Left kidney (tissue), 2 donors: ENCODE data around the gene KRT32. TPM values are rescaled to one million over a fixed set of nuclear protein-coding genes. Genes with fewer than 3 reads are reported as not detected.

Experiments
- DNase-seq: peaks from one replicate; pipeline ENCODE4 v3.0.0-alpha.2; 2013
- polyA plus RNA-seq: library from polyadenylated mRNA; unstranded; fragments of 120-200 nt; gene quantifications from one replicate; pipeline ENCODE4 v1.2.1, GENCODE V29; 2013; ENCODE audit not compliant: insufficient read length

The KRT32 gene
- polyA plus RNA-seq, 1 donor, result not detected

DNA sequence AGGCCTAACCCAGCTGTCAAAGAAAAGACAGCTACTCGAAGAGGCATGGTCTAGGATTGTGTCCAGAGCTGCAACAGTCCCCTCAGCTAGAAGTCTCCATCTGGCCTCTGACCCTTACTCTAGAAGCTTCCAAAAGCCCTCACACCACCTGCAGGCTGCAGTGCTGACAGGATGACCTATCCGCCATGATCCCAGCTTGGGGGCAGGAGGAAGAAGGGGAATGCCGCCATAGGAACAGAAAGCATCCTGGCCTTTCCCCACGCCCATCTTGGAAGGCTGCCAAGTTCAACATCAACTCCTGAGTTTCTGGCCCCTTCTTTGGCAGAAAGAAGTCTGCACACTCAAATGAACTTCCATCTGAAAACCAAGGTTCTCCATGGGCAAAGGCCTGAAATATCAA is 25.6 kb upstream of the KRT32 start:
- peak; percentile 58 for DNase-seq

DNA sequence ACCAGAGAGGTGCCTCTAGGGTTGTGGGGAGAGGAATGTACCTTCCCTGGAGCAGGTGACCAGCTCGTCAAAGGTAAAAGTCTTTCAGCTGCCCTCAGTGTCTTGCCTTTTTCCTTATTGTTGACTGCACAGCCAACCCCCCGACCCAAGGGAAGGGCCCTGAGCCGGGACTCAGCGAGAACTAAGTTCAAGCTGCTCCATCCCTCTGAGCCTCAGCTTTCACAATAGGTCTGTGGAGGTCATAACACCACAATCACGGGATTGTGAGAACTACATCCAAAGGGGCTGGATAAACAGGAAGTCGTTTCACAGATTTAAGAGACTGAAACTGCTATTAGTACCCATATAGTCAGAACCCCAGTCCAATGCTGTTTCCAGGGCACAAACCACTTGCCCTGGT is 25.2 kb upstream of the KRT32 start:
- no peak for DNase-seq

DNA sequence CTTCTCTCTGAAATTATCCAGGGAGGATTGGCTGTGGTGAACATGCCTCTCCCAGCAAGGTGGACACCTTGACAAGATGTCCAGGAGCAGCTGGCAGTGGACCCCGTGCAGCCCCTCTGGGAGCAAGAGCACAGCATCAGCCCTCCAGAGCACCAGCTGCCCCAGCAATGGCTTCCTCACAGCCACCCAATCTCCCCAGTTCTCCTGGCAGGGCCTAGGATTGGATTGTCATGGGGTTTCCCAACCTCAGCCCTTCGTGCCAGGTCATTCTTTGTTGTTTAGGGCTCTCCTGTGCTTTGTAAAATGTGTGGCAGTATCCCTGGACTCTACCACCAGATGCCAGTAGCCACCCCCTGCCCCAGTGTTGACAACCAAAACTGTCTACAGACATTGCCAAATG is 24.3 kb upstream of the KRT32 start:
- DNase-seq, result no peak

DNA sequence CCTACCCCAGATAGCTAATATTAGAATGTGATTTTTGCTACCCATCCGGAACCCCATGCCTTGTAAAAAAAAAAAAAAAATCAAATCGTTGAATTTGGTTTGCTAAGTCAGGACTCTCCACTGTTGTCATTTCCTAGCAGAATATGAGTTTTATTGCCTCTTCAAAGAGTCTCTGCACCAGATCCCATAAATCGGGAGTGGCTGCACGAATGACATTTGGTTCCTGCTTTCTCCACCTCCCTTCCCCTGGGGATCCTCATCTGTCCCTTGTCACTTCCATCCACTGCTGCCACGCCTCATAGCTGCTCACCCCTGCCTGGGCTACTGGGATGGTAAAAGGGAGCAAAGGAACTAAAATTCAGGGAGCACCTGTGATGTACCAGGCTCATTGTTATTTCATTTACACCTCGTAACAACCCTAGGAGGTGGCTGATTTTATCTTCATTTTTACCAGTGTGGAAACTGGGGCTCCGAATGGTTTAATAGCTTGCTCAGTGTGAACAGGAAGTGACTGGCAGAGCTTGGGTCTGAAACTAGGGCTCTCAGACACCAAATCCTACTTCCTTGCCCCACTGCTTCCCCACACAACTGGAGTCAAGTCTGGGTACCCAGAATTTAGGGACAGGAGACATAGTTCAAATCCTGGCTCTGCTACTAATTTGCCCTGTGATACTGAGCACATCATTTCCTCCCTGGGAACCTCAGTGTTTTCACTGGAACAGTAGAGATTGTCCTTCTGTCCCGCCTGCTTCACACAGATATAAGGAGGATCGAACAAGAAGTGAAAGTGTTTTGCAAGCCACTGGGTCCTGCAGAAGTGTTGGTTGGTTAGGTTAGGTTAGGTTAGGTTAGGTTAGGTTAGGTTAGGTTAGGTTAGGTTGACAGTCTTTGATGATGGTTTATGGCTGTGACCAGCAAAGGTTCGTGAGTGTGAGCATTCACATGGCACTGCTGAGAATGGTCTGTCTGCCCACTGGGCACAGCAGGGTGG is 23.1 kb upstream of the KRT32 start:
- no peak for DNase-seq

DNA sequence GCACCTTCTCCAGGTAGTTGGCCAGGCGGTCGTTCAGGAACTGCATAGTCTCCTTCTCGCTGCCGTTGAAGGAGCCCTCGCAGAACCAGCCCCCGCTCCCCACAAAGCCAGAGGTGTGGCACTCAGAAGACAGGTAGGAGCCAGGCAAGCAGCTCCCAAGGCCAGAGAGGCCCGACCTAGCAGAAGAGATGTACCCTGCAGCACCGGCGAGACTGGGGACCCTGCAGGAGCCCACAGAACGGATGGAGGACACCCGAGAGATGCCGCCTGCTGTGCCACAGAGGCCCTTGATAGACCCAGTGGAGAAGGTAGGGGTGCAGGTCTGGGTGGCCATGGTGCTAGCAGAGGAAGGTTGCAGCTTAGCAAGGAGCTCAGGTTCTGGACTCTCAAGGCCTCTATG is 22.3 kb upstream of the KRT32 start, which contains the start of gene KRT36:
TSS of gene KRT36 (minus strand) at position 380 of the 400 bp plus-strand sequence. CDS start at position 334, 46 bp downstream.
- no peak for DNase-seq

DNA sequence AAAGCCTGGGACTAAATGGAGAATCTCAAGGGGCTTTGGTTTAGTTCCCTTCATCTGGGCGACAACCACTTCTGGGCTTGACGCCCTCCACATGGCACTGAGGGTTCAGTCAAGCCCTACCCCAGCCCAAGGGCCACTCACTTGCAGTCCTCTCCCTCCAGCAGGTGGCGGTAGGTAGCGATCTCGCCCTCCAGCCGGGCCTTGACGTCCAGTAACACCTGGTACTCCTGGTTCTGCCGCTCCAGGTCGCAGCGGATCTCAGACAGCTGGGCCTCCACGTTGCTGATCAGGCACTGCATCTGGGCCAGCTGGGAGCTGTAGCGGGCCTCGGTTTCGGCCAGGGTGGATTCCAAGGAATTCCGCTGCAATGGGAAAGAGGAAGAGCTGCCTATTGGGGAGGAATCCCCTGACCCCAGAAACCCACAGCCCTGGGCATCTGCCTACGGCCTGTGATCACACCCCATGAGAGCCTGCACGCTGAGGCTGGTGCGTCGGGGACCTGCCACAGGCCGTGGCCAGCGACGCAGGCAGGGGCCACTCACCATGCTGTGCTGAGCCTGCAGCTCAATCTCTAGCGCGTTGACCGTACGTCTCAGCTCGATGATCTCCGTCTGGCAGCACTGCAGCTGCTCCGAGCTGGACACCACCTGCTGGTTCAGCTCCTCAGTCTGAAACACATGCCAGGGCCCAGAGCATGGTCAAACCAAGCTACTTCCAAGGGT is 19.8 kb upstream of the KRT32 start:
- DNase-seq, result no peak

DNA sequence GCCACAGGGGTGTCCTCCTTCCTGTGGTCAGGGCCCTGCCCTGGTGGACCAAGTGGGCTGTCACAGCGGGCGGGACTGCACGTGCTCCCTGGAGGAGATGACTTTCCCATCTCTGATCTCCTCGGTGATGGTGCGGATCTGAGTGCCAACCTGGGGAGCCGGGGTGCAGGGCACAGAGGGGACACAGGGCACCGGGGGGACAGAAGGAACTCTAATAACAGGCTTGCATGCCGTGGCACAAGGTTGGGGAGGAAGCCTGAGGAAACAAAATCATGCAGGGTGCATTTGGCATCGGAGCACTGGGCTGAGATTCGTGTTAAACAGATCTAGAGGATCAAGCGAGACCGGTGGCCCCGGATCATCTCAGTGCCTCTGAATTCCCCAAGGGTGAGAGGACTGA is 19.1 kb upstream of the KRT32 start:
- DNase-seq, result no peak

DNA sequence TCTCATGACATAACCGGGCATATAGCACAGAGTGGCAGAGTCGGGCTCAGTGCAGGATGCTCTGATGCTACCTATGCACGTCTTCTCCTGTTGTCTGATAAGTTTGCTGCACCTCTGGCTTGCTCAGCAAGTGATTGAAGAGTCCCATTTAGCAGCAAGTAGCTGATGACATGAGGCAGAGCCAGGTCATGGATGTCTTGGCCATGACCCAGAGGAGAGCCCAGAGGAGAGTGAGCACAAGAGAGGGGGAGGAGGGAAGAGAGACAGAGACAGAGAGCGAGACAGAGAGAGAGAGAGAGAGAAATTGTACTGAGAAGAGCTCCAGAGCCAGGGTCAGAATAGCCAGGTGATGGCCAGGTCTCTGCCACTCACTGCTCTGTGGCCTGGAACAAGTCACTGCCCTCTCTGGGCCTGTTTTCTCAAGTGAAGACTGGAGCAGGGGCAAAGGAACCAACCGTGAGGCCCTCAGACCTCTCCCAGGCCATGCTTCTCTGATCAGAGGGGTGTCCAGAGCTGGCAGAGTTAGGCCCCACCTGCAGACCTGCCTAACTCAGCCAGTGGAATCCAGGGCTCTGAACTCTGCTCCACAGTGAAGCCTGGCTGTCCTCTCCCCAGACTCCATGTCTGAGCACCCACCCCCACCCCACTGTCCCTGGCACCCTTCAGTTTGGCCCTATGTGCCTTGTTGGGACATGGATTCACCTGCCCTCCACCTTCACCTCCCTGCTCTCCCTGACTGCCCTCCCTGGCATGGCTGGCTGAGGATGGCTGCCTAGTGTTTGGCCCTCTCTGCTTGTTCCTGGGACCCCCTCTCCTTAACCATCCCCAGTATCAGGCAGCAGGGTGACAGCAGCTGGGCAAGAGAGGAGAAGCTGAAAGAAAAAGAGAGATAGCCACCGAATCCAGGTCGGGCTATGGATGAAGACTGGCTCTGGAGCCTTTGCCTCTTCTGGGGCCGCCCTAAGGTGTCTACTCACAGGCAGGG is 18.0 kb upstream of the KRT32 start:
- DNase-seq, result no peak

DNA sequence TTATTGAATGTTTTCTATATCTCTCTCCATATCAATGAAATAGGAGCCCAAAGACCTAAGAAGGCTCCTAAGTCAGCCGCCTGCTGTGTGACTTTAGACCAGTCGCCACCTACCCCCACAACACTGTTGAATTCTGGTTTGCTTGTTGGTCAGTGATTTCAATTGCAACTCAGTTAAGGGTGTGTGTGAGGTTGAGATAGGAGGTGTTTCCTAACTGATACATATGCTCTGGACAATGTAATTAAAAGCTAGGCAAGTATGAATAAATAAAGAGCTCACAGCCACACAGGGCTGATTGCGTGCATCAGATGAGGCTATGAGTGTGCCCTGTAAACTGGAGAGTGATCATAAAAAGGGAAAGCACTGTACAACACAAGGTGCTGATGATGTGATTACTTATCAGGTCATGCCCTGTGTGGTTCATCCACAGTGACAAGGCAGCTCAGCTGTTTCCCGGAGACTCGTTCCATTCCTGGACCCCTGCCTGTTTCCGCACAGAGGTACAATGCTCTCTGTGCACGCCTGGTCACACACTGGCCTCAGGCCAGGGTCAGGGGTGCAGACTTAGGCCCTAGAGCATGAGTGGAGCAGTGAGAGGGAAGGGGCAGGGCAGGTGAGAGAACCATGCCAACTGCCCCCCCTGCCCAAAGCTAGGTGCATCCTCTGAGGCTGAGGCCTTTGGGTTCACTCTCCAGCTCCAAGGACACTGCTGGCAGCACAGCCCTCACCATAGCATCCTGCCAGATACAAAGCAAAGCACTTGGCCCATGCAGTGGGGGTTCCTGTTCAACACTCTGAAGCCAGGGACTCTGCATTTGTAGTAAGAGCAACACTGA is 17.0 kb upstream of the KRT32 start:
- no peak for DNase-seq

DNA sequence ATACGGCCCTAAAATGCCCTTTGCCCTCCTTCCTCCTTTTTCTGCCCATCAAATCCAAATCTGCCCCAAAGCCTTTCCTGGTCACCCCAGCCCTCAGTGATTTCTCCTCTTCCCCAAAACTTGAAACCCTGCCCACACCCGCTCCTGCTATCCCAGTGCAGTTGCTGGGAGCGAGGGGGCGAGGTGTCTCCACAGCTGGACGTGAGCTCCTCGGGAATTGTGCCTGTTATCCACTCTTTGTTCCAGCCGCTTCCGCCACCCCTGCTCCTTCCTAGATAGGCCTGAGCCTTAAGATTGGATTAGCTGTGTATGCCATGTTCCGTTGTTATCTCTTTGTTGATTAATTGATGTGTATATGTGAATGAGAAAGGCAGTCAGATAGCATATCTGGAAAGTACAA is 16.3 kb upstream of the KRT32 start:
- no peak for DNase-seq

DNA sequence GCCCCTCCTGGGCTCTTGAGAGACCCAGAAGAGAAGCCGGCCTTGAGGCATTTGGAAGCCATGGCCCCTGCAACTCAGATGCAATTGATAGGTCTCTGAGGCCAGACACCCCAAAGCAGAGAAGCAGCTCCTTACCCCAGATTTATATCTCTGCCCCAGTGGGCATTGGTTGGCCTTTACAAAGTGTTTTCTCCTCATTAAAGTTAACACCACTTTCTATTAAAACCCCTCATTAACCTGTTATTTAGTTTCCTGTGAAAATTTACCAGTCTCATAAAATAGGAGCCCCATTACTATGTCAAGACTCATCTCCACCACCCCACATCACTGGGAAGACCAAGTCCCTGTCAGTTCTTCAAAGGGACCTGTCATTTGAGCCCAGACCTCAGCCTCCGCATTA is 13.8 kb upstream of the KRT32 start, which contains the start of gene KRT35:
TSS of gene KRT35 (minus strand) at position 116 of the 400 bp plus-strand sequence. CDS start at position 62, 54 bp downstream.
- DNase-seq, result no peak

DNA sequence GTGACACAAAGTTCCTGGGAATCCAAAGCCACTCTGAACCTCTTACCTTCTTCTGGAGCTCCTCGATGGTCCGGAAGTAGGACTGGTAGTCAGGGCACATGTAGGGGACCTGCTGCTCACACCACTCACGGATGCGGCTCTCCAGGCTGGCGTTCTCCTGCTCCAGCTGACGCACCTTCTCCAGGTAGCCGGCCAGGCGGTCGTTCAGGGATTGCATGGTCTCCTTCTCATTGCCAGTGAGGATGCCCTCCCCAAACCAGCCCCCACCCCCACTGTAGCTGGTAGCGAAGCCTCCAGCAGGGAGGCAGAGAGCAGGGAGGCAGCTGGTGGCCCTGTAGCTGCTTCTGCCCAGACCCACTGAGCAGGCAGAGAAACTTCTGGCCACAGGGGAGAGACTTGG is 13.4 kb upstream of the KRT32 start:
- DNase-seq, result no peak

DNA sequence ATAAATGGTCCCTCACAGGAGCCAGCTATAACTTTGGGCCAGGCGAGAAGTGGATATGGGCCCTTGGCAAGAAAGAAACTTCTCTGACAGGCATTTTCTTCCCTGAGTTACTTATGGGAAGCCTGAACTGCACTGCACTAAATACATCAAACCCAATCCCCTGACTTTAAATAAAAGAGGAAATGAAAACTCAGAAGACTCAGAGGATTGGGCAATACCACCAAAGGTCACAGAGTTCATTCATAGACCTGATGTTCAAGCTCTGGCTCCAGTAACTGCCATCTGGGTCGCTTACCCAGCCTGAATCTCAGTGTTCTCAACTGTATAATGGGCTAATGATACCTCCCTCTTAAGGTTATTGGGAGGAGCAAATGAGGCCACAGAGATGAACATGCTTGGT is 12.9 kb upstream of the KRT32 start:
- DNase-seq, result no peak

DNA sequence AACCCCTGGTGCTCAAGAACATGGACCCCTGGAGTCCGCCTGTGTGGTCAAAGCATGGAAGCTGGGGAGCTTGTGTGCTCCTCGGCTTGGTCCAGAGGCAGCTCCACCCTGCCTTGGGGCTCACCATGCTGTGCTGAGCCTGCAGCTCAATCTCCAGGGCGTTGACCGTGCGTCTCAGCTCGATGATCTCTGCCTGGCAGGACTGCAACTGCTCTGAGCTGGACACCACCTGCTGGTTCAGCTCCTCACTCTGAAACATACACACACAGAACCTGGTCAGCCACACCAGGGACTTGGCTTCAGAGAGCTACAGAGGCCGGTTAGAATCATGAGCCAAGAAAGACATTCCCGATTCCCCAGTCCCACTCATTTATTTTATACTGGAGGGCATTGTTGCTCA is 11.1 kb upstream of the KRT32 start:
- DNase-seq, result no peak

DNA sequence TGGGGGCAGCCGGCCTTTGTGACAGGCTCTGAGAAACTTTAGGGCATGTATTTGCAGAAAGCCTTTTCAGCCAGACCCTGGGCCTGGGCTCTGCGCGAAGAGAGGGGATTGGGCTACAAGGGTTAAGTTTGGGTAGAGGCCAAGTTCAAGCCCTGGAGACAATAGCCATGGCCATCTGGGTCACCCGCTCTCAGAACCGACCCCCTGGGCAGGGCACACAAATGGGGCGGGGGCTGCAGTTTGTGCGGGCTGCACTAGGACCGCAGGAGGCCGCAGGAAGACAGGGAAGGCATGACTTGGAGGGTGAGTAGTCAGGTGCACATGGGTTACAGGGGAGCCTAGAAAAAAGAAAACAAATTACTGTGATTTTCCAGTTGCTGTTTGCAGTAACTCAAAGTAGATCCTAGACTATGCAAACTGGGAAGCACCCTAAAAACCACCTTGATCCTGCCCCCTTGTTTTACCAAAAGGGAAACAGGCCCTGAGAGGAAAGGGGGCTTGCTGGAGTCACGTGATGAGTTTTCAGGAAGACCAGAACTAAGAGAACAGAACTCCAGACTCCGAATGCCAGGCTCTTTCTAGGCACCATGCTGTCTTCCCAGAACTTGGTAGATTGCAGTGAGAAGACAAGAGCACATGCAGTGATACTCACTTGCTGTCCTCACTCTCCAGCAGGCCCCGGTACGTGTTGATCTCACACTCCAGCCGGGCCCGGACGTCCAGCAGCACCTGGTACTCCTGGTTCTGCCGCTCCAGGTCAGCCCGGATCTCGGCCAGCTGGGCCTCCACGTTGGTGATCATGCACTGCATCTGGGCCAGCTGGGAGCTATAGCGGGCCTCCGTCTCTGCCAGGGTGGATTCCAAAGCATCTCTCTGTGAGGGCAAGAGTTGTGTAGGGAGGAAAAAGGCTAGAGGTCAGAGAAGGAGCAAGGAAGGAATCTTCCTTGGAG is 10.0 kb upstream of the KRT32 start:
- no peak for DNase-seq

DNA sequence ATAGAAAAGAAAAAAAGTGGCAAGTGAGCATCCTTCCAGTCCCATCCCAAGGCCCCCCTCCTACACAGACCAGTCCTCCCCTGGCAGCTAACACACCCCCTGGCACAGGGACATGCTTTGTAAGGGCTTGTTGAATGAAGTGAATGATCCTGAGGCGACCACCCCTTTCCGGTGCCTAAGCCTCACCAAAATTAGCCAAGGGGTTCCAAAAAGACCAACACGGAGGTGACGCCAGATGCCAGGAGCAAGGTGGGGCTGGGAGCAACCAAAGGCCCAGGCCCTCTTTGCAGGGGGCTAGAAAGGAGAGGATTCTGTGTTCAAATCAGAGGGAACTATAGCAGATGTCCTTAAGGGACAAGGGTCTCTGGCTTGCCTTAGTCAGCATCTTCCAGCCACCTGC is 8.2 kb upstream of the KRT32 start:
- DNase-seq, result no peak

DNA sequence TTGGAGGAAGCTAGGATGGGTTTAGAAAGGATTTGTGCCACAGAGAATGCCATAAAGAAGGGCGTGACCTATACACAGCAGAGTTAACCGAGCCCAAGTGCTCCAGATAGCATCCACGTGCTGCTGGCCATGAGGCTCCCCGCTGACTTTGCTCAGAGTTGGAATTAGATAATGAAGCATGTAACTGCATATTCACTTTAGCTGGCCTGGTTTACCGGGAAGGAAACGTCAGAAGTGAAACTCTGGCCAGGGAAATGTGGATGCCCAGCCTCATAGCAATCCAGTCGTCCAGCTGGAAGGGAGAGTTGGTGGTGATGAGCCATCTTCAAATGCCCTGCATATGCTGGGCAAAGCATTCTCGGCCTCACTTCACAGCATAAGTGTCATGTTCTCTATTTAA is 7.7 kb upstream of the KRT32 start:
- DNase-seq, result no peak

DNA sequence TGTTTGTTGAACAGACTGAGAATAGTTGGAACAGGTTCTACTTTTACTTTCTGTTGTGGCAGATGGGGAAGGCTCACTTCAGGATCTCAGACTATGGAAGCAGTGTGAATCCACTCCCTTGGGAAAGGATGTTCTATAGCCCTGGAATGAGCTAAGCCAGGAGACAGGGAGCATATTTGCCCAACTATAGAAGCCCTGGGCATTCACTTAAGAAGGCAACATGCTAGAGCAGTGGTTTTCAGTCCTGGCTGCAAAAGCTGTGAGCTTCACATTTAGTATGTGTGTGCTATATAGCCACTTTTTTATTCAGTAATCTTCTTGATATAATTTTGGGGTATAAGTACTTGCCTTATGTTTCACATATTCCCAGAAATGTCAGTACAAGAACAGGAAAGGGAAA is 1.2 kb upstream of the KRT32 start:
- DNase-seq, result no peak

DNA sequence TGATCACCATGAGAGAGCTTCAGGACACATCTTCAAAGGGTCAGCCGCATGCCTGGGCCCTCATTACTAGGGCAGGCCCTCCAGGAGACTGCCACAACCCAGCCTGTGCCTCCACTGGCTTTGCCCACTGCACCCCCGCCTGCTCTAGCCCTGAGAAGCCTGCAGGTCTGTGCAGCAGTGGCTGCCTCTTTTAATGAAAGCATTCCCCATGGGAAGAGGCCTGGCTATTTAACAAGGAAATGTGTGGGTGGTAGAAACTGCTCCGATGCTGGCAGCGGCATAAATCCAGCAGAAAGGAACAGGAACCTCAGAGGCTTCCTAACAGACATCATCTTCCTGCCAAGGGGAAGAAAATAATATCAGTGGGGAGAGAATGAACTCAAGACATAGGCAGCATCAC is 375 bp upstream of the KRT32 start:
- DNase-seq, result no peak

DNA sequence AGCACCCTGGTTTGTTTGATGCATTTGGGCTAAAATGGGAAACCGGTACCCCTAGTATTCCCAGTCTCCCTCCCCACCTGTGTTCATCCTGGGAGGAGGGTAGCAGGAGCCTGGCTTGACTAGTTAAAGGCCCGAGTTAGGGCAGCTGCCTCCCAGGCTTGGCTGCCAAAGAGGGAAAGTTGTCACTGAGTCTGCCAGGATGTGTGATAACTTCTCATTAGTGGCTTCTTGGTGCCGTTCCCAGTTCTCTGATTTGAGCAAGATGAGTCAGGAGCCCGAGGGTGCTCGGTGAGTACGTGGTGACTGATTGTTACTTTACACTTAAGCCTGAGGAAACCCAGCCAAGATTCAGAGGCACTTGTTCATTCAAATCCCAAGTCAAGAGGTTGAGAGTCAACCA is 2.5 kb downstream of the KRT32 start:
- no peak for DNase-seq
